GM20000 (cell line): ENCODE measurements around the gene PEDS1.
"Not testable (repeated sequence)": the region's sequence is repeated elsewhere in the genome, so short reads cannot be mapped to it uniquely, and the experiment has no call there.

Experiments
- DNase-seq: peaks from one replicate; pipeline ENCODE4 v3.0.0; 2012; ENCODE audit warnings: low spot score
- CTCF ChIP-seq: IDR thresholded peaks from 2 replicates; pipeline ENCODE4 v1.5.1; 2012; ENCODE audit warnings: mild to moderate bottlenecking, control low read depth; ENCODE audit errors: extremely low read depth, missing control alignments

PEDS1 gene

DNA sequence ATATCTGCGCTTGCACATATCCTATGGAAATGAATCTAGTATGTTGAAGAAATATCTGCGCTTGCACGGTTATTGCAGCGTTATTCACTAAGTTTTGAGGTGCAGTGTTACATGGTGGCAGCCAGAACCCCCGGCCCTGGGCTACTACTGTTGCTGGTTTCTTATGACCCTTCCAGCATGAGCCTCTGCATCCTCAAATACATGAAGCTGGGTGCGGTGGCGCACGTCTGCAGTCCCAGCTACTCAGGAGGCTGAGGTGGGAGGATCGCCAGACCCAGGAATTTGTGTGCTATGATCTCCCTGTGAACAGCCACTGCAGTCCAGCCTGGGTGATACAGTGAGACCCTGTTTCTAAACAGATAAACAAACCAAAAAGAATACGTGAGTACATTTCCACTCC, 27.8 kb upstream of the PEDS1 start:
- DNase-seq = no peak
- TF ChIP-seq CTCF = no peak

GRCh38 chr20:50178672-50179071, 25.1 kb upstream of the PEDS1 start:
- DNase-seq = not testable (repeated sequence)

DNA sequence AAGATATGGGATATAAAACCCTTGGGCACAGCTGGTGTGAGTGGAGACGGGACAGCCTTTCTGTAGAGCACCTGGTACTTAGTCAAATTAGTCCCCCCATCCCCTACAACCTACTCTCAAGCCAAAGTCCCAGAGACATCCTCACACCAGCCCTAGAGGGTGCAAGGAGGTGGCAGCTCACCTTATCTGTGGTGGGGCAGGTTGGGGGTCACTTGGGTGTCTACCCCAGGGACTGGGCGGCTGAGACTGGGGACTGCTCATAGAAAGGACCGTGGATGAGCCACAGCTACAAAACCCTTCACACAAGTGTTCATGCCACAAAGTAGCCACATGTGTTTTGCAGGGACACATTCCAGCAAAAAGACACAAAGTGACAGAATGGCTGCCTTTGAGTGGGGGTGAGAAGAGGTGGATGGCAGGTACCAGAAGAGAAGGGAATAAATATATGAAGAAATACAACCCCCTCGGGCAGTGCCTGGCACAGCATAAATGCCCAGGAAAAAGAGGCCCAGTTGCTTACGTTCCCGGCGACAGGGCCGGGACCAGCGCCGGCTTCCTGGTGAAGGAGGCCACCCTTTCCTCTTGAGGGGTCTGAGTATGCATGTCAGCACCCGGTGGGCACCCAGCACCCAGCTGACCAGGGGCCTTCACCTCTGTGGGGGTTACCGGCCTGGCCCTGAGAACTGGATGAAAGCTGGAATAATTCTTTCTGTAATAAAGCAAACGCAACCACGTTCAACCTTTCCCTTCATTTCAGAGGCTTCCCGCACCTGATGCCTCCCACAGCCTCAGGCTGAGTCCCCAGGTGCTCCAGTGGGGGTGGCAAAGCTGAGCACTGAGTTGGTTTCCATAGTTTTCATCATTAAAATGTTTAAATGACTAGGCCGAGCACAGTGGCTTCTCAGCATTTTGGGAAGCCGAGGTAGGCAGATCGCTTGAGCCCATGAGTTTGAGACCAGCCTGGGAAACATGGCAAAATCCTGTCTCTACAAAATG, 22.7 kb upstream of the PEDS1 start:
- no peak for TF ChIP-seq CTCF
- DNase-seq = no peak

DNA sequence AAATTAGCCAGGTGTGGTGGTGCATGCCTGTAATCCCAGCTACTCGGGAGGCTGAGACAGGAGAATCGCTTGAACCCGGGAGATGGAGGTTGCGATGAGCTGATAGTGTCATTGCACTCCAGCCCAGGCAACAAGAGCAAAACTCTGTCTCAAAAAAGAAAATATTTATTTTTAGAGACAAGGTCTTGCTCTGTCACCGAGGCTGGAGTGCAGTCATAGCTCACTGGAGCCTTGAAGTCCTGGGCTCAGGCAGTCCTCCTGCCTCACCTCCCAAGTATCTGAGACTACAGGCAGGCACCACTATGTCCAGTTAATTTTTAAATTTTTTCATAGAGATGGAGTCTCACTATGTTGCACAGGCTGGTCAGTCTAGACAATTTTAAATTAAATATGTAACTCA, 20.9 kb upstream of the PEDS1 start:
- no peak for TF ChIP-seq CTCF
- no peak for DNase-seq

DNA sequence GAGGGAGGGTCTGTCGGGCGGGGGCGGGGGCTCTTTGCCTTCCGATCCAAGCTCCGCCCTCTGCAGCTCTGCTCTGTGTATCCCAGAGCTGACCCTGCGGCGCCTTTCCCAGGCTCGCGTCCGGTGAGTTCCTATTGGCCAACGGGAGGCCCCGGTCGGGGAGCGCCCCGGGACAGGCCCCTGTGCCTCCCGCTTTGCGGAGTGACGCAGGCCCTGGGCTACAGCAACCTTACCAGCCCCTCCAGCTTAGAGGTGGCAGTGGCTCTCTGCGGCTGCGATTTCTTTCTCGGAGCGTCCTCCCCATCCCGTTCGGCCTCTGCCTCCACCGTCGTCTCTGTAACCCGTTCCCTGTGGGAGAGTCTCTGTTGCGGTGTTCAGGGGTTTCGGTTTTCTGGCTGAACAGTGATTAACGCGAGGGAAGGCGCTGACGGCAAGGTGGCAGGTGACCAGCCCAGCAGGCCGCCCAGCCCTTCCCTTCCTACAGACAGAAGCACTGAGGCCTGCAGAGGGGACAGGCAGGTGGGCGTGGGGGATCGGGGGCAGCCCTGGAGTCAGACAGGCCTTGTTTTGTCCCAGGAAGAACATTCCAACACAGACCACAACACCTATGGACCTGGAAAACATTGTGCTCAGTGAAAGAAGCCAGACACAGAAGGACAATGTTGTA, 19.0 kb upstream of the PEDS1 start:
- DNase-seq = no peak
- no peak for TF ChIP-seq CTCF

GRCh38 chr20:50170549-50171220, 17.2 kb upstream of the PEDS1 start:
- no peak for DNase-seq
- no peak for TF ChIP-seq CTCF

GRCh38 chr20:50169329-50169823, 15.9 kb upstream of the PEDS1 start:
- DNase-seq = peak; percentile 74
- TF ChIP-seq CTCF = peak; percentile 79
